H9 (cell line): Measurements from ENCODE around the gene PNRC1. TPM values are rescaled to one million over a fixed set of nuclear protein-coding genes. Genes with fewer than 3 reads are reported as not detected.

ENCODE experiments used
- DNase-seq: peaks from one replicate; pipeline ENCODE4 v3.0.0-alpha.2; 2017
- H2AFZ ChIP-seq: one replicate; pipeline ENCODE4 v1.6.1; 2013; ENCODE audit warnings: mild to moderate bottlenecking, low read length, control low read depth, moderate library complexity
- H2AK5ac ChIP-seq: 2 replicates; pipeline ENCODE4 v1.6.1; 2013; ENCODE audit warnings: low read length, control low read depth, mixed read lengths; ENCODE audit not compliant: insufficient read length
- H2BK120ac ChIP-seq: one replicate; pipeline ENCODE4 v1.6.1; 2013; ENCODE audit warnings: low read depth, mild to moderate bottlenecking, low read length, control low read depth, inconsistent platforms; ENCODE audit not compliant: poor library complexity, severe bottlenecking
- H2BK12ac ChIP-seq: 2 replicates; pipeline ENCODE4 v1.6.1; 2013; ENCODE audit warnings: low read length, control low read depth, mixed read lengths, low read depth; ENCODE audit not compliant: insufficient read length
- H2BK15ac ChIP-seq: 2 replicates; pipeline ENCODE4 v1.6.1; 2013; ENCODE audit warnings: low read depth, low read length, control low read depth
- H2BK20ac ChIP-seq: one replicate; pipeline ENCODE4 v1.6.1; 2013; ENCODE audit warnings: low read depth, mild to moderate bottlenecking, low read length, control low read depth, inconsistent platforms; ENCODE audit not compliant: poor library complexity, severe bottlenecking
- H2BK5ac ChIP-seq: 2 replicates; pipeline ENCODE4 v1.6.1; 2013; ENCODE audit warnings: low read length, control low read depth, mixed read lengths; ENCODE audit not compliant: insufficient read length
- H3K14ac ChIP-seq: 2 replicates; pipeline ENCODE4 v1.6.1; 2013; ENCODE audit warnings: low read length, control low read depth; ENCODE audit not compliant: insufficient read depth
- H3K18ac ChIP-seq: 2 replicates; pipeline ENCODE4 v1.6.1; 2013; ENCODE audit warnings: low read depth, mild to moderate bottlenecking, mixed read lengths, low read length, control low read depth; ENCODE audit not compliant: insufficient read length
- H3K23ac ChIP-seq: 2 replicates; pipeline ENCODE4 v1.6.1; 2013; ENCODE audit warnings: low read length, control low read depth, mixed read lengths, low read depth; ENCODE audit not compliant: insufficient read length
- H3K23me2 ChIP-seq: 2 replicates; pipeline ENCODE4 v1.6.1; 2013; ENCODE audit warnings: low read depth, mild to moderate bottlenecking, mixed read lengths, low read length, control low read depth; ENCODE audit not compliant: insufficient read length, poor library complexity, severe bottlenecking
- H3K27ac ChIP-seq: 2 replicates; pipeline ENCODE4 v1.5.1; 2013; ENCODE audit warnings: low read length, control low read depth, mixed read lengths, low read depth; ENCODE audit not compliant: insufficient read length
- H3K27me3 ChIP-seq: 2 replicates; pipeline ENCODE4 v1.6.1; 2013; ENCODE audit warnings: low read length, control low read depth, inconsistent platforms; ENCODE audit not compliant: insufficient read depth
- H3K4ac ChIP-seq: 2 replicates; pipeline ENCODE4 v1.6.1; 2013; ENCODE audit warnings: low read depth, mild to moderate bottlenecking, control low read depth, inconsistent platforms, low read length, moderate library complexity
- H3K4me1 ChIP-seq: 2 replicates; pipeline ENCODE4 v1.6.1; 2013; ENCODE audit warnings: low read length, control low read depth, inconsistent platforms; ENCODE audit not compliant: insufficient read depth
- H3K4me2 ChIP-seq: 2 replicates; pipeline ENCODE4 v1.6.1; 2013; ENCODE audit warnings: low read length, control low read depth, mixed read lengths; ENCODE audit not compliant: insufficient read length, insufficient read depth
- H3K56ac ChIP-seq: 2 replicates; pipeline ENCODE4 v1.6.1; 2013; ENCODE audit warnings: low read depth, mild to moderate bottlenecking, mixed read lengths, low read length, control low read depth; ENCODE audit not compliant: insufficient read length
- H3K79me1 ChIP-seq: 2 replicates; pipeline ENCODE4 v1.6.1; 2013; ENCODE audit warnings: low read depth, mild to moderate bottlenecking, moderate library complexity, low read length, control low read depth, inconsistent platforms; ENCODE audit not compliant: insufficient read depth, poor library complexity, severe bottlenecking
- H3K79me2 ChIP-seq: 2 replicates; pipeline ENCODE4 v1.6.1; 2013; ENCODE audit warnings: low read length, control low read depth, inconsistent platforms; ENCODE audit not compliant: insufficient read depth
- H3K9ac ChIP-seq: 2 replicates; pipeline ENCODE4 v1.6.1; 2013; ENCODE audit warnings: low read length, control low read depth, mixed read lengths; ENCODE audit not compliant: insufficient read length; ENCODE audit errors: extremely low read depth
- H3K9me3 ChIP-seq: one replicate; pipeline ENCODE4 v1.6.1; 2013; ENCODE audit warnings: low read depth, low read length, inconsistent platforms; ENCODE audit not compliant: control insufficient read depth
- H3T11ph ChIP-seq: one replicate; pipeline ENCODE4 v1.6.1; 2013; ENCODE audit warnings: mild to moderate bottlenecking, low read length, control low read depth, inconsistent platforms
- H4K20me1 ChIP-seq: one replicate; pipeline ENCODE4 v1.6.1; 2013; ENCODE audit not compliant: control insufficient read depth, insufficient read length, insufficient read depth
- H4K5ac ChIP-seq: 2 replicates; pipeline ENCODE4 v1.6.1; 2013; ENCODE audit warnings: low read depth, mild to moderate bottlenecking, mixed read lengths, low read length, control low read depth; ENCODE audit not compliant: insufficient read length
- H4K8ac ChIP-seq: replicated peaks from 2 replicates; pipeline ENCODE4 v1.6.1; 2013; ENCODE audit warnings: low read length, control low read depth, mixed read lengths, low read depth; ENCODE audit not compliant: insufficient read length
- H4K91ac ChIP-seq: 2 replicates; pipeline ENCODE4 v1.6.1; 2013; ENCODE audit warnings: low read depth, mild to moderate bottlenecking, moderate library complexity, mixed read lengths, low read length, control low read depth; ENCODE audit not compliant: insufficient read length
- H3K27ac Mint-ChIP-seq, 3 experiments: 2 replicates in 2 of 3; 3 replicates in 1 of 3; pipeline ENCODE4 v1.8.0; 2020 to 2021; ENCODE audit warnings: mixed read lengths in 3 of 3, mild to moderate bottlenecking in 1 of 3, moderate library complexity in 1 of 3
- H3K27me3 Mint-ChIP-seq: 2 replicates; pipeline ENCODE4 v1.8.0; 2021; ENCODE audit warnings: low read depth, mild to moderate bottlenecking, moderate library complexity, mixed read lengths
- H3K36me3 Mint-ChIP-seq, 3 experiments: 2 replicates in 2 of 3; 3 replicates in 1 of 3; pipeline ENCODE4 v1.8.0; 2020 to 2021; ENCODE audit warnings: low read depth in 3 of 3, mixed read lengths in 3 of 3; ENCODE audit not compliant: insufficient read depth in 1 of 3
- H3K4me1 Mint-ChIP-seq, 2 experiments: 2 replicates each; pipeline ENCODE4 v1.8.0; 2020; ENCODE audit warnings: mixed read lengths in 2 of 2
- H3K4me3 Mint-ChIP-seq, 2 experiments: 2 replicates in 1 of 2; 3 replicates in 1 of 2; pipeline ENCODE4 v1.8.0; 2020 to 2021; ENCODE audit warnings: mild to moderate bottlenecking in 2 of 2, mixed read lengths in 2 of 2, moderate library complexity in 1 of 2
- H3K9me3 Mint-ChIP-seq, 2 experiments: 2 replicates in 1 of 2; 3 replicates in 1 of 2; pipeline ENCODE4 v1.8.0; 2020; ENCODE audit warnings: mild to moderate bottlenecking in 2 of 2, mixed read lengths in 2 of 2, moderate library complexity in 1 of 2
- WGBS: extraction: QIAGEN DNeasy Blood & Tissue Kit; methylation state at CpG from one replicate; pipeline ENCODE4 v1.1.7; 2013; ENCODE audit warnings: missing lambda C conversion rate, low lambda C conversion rate, mixed read lengths; ENCODE audit not compliant: insufficient read length; ENCODE audit errors: extremely low coverage; 5-methylcytosine and 5-hydroxymethylcytosine counted together
- total RNA-seq: library from RNA; stranded (reverse); gene quantifications from 2 replicates; pipeline ENCODE4 v1.2.1, GENCODE V29; 2021
- TF ChIP-seq, protein P1 (sequence below): fragments of 200-600 bp; sonication (generic); conservative IDR thresholded peaks from 3 replicates; pipeline ENCODE4 v1.8.0; 2021; ENCODE audit warnings: antibody characterized with exemption, mild to moderate bottlenecking

PNRC1 gene
- total RNA-seq, 1 experiment from 2014 or later, result 57.4 TPM

DNA sequence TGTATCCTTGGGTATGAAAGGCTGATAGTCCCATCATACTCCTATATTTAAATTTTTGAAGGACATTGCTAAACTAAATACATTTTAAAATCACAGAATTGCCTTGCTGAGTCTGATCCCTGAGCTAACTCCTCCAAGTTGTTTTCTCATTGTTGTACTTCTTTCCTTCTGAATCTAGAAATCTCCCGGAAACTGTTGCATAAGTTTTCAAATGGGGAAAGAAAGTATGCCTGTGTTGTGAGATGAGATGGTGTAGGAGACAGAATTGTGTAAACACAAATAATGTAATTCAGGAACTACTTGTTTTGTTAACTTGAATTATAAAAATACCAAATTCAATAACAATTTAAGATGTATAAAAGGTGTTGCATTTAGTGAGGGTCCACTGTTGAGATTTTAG lies 7.3 kb downstream of the PNRC1 start:
- H2BK120ac ChIP-seq, result no peak overlapping the region
- H4K5ac ChIP-seq, result no peak overlapping the region
- Mint-ChIP-seq H3K9me3 (no peaks in the 10 kb centered on the region), H3K27me3 (no peaks in the 10 kb centered on the region; the same call in 1 of the 2 replicates), H3K4me3 (no peak overlapping the region), H3K27ac (0 out of 7 replicates have a peak overlapping the region, but pooled peaks of 1 of the 3 experiments have one; percentile 13), H3K4me1 (peaks cover 38 to 42% of the 10 kb centered on the region in 2 experiments), H3K36me3 (peaks cover 11 to 28% (median 18%) of the 10 kb centered on the region in 3 experiments; a peak in 6 of 7 replicates)
- H3K23me2 ChIP-seq, result no peaks in the 10 kb centered on the region
- no peaks in the 10 kb centered on the region for H3K27me3 ChIP-seq
- H3K14ac ChIP-seq, result no peak overlapping the region
- H4K20me1 ChIP-seq, result no peaks in the 10 kb centered on the region
- H3K9me3 ChIP-seq, result no peaks in the 10 kb centered on the region
- H2BK12ac ChIP-seq, result no peak overlapping the region
- no peak overlapping the region for H3K23ac ChIP-seq
- H3K18ac ChIP-seq, result no peak overlapping the region
- H4K91ac ChIP-seq, result no peak overlapping the region
- no peak for DNase-seq
- H2AK5ac ChIP-seq, result no peak overlapping the region
- WGBS, result no CpG with 5 or more reads among the region's 1 CpG
- H3K9ac ChIP-seq, result no peak overlapping the region
- H3T11ph ChIP-seq, result no peak overlapping the region
- peaks cover 4% of the 10 kb centered on the region; the same call in 1 of the 2 replicates for H3K79me2 ChIP-seq
- no peak overlapping the region for H3K4ac ChIP-seq
- no peak overlapping the region for H2BK20ac ChIP-seq
- H3K79me1 ChIP-seq, result no peaks in the 10 kb centered on the region
- H3K4me1 ChIP-seq, result peaks cover 8% of the 10 kb centered on the region; the same call in 1 of the 2 replicates
- H2BK15ac ChIP-seq, result no peak overlapping the region
- no peak overlapping the region for H4K8ac ChIP-seq
- no peak overlapping the region for H2AFZ ChIP-seq
- H3K27ac ChIP-seq, result no peak overlapping the region
- H2BK5ac ChIP-seq, result no peak overlapping the region
- no peak overlapping the region for H3K56ac ChIP-seq
- no peak overlapping the region for H3K4me2 ChIP-seq
- TF ChIP-seq, protein P1, sequence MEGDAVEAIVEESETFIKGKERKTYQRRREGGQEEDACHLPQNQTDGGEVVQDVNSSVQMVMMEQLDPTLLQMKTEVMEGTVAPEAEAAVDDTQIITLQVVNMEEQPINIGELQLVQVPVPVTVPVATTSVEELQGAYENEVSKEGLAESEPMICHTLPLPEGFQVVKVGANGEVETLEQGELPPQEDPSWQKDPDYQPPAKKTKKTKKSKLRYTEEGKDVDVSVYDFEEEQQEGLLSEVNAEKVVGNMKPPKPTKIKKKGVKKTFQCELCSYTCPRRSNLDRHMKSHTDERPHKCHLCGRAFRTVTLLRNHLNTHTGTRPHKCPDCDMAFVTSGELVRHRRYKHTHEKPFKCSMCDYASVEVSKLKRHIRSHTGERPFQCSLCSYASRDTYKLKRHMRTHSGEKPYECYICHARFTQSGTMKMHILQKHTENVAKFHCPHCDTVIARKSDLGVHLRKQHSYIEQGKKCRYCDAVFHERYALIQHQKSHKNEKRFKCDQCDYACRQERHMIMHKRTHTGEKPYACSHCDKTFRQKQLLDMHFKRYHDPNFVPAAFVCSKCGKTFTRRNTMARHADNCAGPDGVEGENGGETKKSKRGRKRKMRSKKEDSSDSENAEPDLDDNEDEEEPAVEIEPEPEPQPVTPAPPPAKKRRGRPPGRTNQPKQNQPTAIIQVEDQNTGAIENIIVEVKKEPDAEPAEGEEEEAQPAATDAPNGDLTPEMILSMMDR, result no peak
